ENCODE results near the gene ERBB4.
"Not testable (repeated sequence)": the region's sequence is repeated elsewhere in the genome, so short reads cannot be mapped to it uniquely, and the experiment has no call there.

Gene ERBB4

GRCh38 chr2:212146416-212146815 is 392.2 kb downstream of the ERBB4 start:
- no peak for DNase-seq (ENCODE audit: low spot score)

DNA sequence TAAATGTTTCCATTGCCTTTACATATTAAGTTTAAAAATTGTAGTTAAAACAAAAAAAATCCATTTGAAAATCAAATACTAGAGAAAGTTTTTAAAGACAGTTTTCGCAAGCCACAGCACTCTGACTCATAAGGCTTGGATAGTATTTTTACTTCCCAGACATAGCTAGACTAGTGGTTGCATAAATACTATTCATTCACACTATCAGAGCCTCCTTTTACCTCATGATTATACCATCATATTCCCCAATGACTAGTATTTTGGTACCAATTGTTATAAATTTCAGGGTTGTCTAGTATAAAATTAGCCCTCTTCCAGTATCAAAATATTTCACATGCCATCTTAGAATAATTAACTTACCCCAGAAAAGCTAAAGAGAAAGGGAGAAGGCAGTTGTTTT is 393.5 kb downstream of the ERBB4 start:
- peak; percentile 54 for DNase-seq (ENCODE audit: low spot score)

- DNase-seq (ENCODE audit: low spot score) = no peak
Observed at GRCh38 chr2:212142631-212143030, 396.0 kb downstream of the ERBB4 start.

DNA sequence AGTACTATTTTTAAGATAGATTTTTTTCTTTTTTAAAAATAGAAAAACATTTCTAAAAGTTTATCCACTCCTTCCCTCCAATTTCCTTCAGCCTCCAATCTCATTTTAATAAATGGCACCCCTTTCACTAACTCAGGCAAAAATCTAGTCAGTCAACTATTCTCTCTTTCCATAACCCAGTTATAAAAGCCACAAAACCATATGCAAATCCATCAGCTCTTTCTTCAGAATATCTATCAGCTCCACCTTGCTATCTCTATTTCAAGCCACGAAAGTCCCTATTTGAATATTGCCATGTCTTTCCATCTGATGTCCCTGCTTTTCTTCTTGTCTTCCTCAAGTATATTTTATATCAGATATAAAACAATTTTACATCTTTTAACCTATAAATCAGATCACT is 397.1 kb downstream of the ERBB4 start:
- DNase-seq (ENCODE audit: low spot score) = no peak

DNA sequence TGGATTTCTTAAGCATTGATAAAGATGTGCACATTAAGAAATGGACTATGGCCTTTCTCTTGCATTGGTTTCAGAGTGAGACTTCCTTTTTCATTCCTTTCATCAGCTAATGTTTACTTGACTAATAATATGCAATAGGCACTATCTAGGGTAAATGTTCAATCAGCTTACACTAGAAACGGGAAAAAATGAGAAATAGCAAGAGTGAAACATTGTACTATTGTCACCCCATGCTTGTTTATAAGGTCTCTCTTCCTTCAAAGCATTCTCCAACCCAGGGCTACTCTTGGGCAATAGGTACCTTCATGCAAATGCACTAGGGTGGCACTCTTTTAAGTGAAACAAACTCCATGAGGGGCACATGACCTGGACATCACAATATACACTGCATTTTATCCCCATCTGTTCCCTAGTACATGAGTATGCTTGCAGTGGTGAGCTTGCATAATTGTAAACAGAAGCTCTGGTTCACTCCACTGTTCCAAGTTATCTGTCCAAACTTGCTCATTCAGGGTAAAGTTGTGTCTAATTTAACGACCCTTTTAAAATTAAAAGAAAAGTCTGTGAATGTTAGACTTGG is 402.3 kb downstream of the ERBB4 start:
- no peak for DNase-seq (ENCODE audit: low spot score)

DNA sequence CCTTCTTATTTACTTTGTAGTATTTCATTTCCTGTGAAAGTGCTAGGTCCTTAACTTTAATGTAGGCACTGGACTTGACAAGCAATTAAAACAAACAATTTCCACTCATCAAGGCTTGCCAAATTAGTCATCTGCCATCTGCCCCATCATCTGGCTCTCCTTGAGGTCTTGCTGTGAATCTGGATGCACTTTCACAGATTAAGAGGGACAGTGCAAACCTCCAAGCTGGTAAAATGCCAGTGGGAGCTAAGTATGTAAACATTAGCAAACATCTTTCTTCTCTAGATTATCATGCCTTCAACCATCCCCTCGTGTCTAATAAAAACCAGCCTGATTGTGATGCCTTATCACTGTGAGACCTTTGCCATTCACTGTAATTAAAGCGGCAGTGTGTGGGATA is 402.9 kb downstream of the ERBB4 start:
- no peak for DNase-seq (ENCODE audit: low spot score)

GRCh38 chr2:212133337-212133736 is 405.3 kb downstream of the ERBB4 start:
- DNase-seq (ENCODE audit: low spot score) = no peak

DNA sequence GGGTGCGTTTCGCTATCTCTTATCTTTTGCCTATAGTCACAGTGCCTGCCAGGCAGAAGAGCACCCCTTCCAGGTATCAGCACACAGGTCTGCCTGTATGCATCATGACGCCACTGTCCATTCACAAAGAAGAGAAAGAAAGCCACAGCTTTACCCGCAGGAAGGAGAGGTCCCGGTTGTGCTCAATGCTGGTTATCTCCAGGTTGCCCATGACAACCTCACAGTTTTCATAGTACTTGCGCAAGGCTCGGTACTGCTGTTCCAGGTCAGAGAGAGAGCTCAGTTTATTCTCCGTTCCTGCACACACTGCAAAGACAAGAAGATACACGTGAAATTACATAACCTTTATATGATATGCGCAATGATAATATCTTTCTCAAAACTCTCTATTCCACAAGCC is 414.0 kb downstream of the ERBB4 start:
- no peak for DNase-seq (ENCODE audit: low spot score)

- DNase-seq (ENCODE audit: low spot score) = no peak
Observed at GRCh38 chr2:212119591-212119990, 419.0 kb downstream of the ERBB4 start.

- no peak for DNase-seq (ENCODE audit: low spot score)
Observed at GRCh38 chr2:212117926-212118325, 420.7 kb downstream of the ERBB4 start.

DNA sequence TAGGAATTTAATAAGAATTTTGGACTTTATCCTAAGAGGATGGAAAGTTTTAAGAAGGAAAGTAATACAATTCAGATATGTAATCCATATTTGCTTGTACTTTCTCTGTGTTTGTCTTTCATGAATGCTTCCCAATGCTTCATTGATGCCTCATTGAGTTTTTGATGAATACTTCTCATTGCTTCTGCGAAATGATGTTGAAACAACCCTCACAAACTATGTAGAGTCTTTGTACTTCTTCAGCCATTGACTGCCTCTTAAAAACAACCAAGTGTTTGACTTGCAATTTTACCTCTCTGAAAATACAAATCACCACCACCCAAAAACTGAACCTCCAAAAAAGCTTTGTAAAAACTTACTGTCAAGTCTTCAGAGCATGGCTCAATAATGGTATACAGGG is 424.1 kb downstream of the ERBB4 start:
- DNase-seq (ENCODE audit: low spot score) = no peak

DNA sequence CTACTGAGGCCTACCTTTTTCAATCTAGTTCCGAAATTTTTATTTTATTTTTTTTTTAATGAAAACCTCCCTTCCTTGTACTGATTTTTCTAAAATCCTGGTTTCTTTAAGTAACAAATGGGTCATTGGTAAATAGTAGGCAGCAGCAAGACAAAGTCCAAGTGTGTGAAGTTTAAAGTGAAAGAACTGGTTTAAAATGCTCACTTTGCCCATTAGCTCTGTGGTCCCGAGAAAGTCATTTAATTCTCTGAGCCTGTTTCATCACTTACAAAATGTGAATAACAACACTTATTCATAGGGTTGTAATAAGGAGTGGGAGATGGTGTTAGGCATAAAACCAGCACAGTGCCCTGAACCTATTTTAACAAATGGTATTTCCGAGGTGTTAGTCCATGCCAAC is 426.2 kb downstream of the ERBB4 start:
- DNase-seq (ENCODE audit: low spot score) = no peak

DNA sequence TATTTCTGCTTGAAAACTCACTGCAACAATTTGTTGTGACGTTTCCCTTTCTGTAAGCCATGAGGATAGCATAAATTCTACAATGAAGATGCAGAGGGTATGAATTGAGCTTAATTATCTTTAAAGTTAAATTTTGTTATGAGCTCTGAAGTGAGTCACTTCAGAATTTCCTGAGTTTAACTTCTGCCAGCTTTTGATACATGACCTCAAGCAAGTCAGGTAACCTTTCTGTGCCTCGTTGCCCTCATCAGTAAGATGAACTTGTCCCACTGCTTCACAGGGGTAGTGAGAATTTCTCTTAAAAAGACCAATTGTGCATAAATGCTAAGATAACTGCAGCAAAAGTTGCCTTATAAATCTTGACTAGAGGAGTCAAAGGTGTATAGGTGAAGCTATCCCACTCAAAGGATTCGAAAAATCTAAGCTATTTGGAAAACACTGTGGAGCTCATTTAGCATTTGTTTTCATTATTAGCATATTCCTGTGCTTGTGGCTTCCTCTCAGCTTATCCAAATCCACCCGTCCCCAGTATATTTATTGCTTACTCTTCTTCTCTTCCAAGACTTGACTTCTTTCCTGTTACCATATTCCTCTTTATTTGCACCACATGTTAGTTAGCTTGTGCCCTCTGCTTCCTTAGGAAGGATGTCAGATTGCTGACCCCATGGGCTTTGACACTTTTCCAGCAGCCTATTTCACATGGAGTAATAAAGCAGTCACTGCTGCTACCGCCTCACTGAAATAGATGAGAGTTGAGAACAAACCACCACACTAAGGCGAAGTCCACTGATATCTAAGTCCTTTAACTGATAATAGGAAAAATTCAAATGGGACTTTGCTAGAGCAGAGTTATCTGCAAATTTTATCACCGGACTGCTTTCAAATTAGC is 428.6 kb downstream of the ERBB4 start:
- no peak for DNase-seq (ENCODE audit: low spot score)

GRCh38 chr2:212109217-212109616 is 429.4 kb downstream of the ERBB4 start:
- DNase-seq (ENCODE audit: low spot score) = no peak

GRCh38 chr2:212107989-212108388 is 430.6 kb downstream of the ERBB4 start:
- DNase-seq (ENCODE audit: low spot score) = no peak

DNA sequence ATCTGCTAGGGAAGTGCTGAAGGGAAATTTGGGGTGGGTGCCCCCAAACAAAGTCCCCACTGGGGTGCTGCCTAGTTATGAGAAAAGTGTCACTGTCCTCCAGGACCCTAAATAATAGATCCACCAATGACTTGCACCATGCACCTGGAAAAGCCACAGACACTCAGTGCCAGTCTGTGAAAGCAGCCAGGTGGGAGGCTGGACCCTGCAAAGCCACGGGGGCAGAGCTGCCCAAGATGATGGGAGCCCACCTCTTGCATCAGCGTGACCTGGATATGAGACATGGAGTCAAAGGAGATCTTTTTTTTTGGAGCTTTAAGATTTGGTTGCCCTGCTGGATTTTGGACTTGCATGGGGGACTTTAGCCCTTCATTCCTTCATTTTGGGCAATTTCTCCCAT is 431.6 kb downstream of the ERBB4 start:
- DNase-seq (ENCODE audit: low spot score) = no peak

GRCh38 chr2:212106536-212106935 is 432.1 kb downstream of the ERBB4 start:
- DNase-seq (ENCODE audit: low spot score) = not testable (repeated sequence)

- DNase-seq (ENCODE audit: low spot score) = no peak
Observed at GRCh38 chr2:212099658-212100057, 438.9 kb downstream of the ERBB4 start.

DNA sequence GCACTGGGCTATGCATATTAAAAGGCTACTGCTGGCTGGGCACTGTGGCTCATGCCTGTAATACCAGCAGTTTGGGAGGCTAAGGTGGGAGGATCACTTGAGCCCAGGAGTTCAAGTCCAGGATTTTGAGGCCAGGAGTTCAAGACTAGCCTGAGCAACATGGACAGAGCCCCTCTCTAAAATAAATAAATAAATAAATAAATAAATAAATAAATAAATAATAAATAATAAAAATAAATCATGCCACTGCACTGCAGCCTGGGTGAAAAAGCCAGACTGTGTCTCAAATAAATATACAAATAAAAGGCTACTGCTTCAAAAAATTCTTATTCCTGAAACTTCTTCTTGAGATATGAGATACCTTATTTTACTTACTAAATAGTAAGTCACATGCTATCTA is 439.6 kb downstream of the ERBB4 start:
- no peak for DNase-seq (ENCODE audit: low spot score)

GRCh38 chr2:212097001-212097400 is 441.6 kb downstream of the ERBB4 start:
- no peak for DNase-seq (ENCODE audit: low spot score)

GRCh38 chr2:212089873-212090272 is 448.7 kb downstream of the ERBB4 start:
- no peak for DNase-seq (ENCODE audit: low spot score)

GRCh38 chr2:212088353-212088752 is 450.2 kb downstream of the ERBB4 start:
- DNase-seq (ENCODE audit: low spot score) = no peak

DNA sequence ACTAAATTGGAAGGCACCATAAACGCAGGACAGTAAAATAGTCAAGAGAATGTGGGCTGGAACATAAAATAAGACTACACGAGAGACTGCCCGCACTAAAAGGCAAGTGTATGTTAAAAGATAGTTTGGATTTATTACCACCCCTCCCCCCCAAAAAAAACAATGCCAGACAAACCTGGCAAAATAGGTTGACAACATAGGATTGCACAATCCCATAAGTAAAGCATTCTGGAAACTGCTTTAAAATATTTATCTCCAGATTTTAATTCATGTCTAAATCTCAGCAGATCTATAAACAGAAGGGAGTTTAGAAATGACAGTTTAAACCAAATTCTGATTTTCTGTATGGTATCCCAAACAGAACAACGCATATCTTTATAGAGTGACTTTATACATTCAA is 455.1 kb downstream of the ERBB4 start:
- no peak for DNase-seq (ENCODE audit: low spot score)

GRCh38 chr2:212078103-212078502 is 460.5 kb downstream of the ERBB4 start:
- no peak for DNase-seq (ENCODE audit: low spot score)

Data from GM03348 (cell line).